Panc1 (cell line): Measurements from ENCODE around the gene RNF149. TPM values are rescaled to one million over a fixed set of nuclear protein-coding genes. Genes with fewer than 3 reads are reported as not detected.
A peak's percentile ranks its signal among the peaks of the same experiment; 100 is the strongest.

Experiments used
- ATAC-seq: fragments of 200-7000 bp; cut with Tn5 transposase; 2 replicates; pipeline ENCODE4 v1.9.1; 2020; ENCODE audit warnings: mild to moderate bottlenecking, moderate library complexity
- BruUV-seq: library from RNA; stranded (reverse); fragments of 400-500 nt; replicated peaks from 2 replicates; lab custom pipeline; 2021; lab: Mats Ljungman, UMichigan
- CTCF ChIA-PET: fragments of 300-600 bp; sonication (Branson Sonifier 250); formaldehyde crosslinking; loops from one replicate; lab custom pipeline; 2022; ENCODE audit warnings: antibody characterized with exemption; lab: Charles Lee
- POLR2A ChIA-PET: fragments of 300-600 bp; sonication (Branson Sonifier 250); formaldehyde crosslinking; loops from one replicate; lab custom pipeline; 2022; ENCODE audit warnings: antibody characterized with exemption; lab: Charles Lee
- DNase-seq: peaks from one replicate; pipeline ENCODE4 v3.0.0-alpha.2; 2010; ENCODE audit warnings: low read depth, low spot score
- H3K27ac ChIP-seq: 2 replicates; pipeline ENCODE4 v1.5.1; 2011; ENCODE audit warnings: mild to moderate bottlenecking, low read length, inconsistent platforms
- H3K27me3 ChIP-seq: fragments of 200-500 bp; sonication (Bioruptor generic); 2 replicates; pipeline ENCODE4 v1.6.0; 2014; ENCODE audit warnings: low read length, inconsistent platforms; ENCODE audit not compliant: control insufficient read depth, insufficient read depth
- H3K36me3 ChIP-seq: fragments of 200-500 bp; sonication (Bioruptor generic); 2 replicates; pipeline ENCODE4 v1.5.1; 2014; ENCODE audit warnings: inconsistent platforms, mild to moderate bottlenecking, low read length, moderate library complexity; ENCODE audit not compliant: control insufficient read depth, insufficient read depth
- H3K4me1 ChIP-seq: 2 replicates; pipeline ENCODE4 v1.5.1; 2011; ENCODE audit warnings: inconsistent platforms, mild to moderate bottlenecking, low read length, moderate library complexity; ENCODE audit not compliant: control insufficient read depth, insufficient read depth
- H3K4me3 ChIP-seq, 2 experiments: 2 replicates each; pipeline ENCODE4 v1.5.1; 2011 to 2012; ENCODE audit warnings: low read depth in 2 of 2, low read length in 2 of 2, mild to moderate bottlenecking in 2 of 2, inconsistent platforms in 1 of 2, moderate library complexity in 1 of 2
- H3K9me3 ChIP-seq: fragments of 200-500 bp; sonication (Bioruptor generic); 2 replicates; pipeline ENCODE4 v1.5.1; 2014; ENCODE audit warnings: low read depth, mild to moderate bottlenecking, inconsistent platforms, low read length, moderate library complexity; ENCODE audit not compliant: control insufficient read depth, insufficient read depth
- CTCF ChIP-seq: fragments of 450-650 bp; IDR thresholded peaks from 2 replicates; pipeline ENCODE4 v1.5.1; 2017; ENCODE audit warnings: mild to moderate bottlenecking
- POLR2AphosphoS5 ChIP-seq: IDR thresholded peaks from 2 replicates; pipeline ENCODE4 v1.6.1; 2012; ENCODE audit warnings: mild to moderate bottlenecking, low read depth, low read length, moderate library complexity
- REST ChIP-seq, 2 experiments: IDR thresholded peaks; 2 replicates each; pipeline ENCODE4 v1.6.1; 2011 to 2012; ENCODE audit warnings: low read depth in 2 of 2, control low read depth in 1 of 2, low read length in 1 of 2, mild to moderate bottlenecking in 1 of 2, moderate library complexity in 1 of 2; ENCODE audit not compliant: insufficient read depth in 1 of 2
- SIN3A ChIP-seq: IDR thresholded peaks from 2 replicates; pipeline ENCODE4 v1.6.1; 2012; ENCODE audit warnings: low read depth, mild to moderate bottlenecking, low read length, moderate library complexity, borderline replicate concordance; ENCODE audit not compliant: insufficient read depth
- TCF7L2 ChIP-seq: IDR thresholded peaks from 2 replicates; pipeline ENCODE4 v1.6.1; 2011; ENCODE audit warnings: mild to moderate bottlenecking, low read depth, low read length, inconsistent platforms
- in situ Hi-C: cut with HindIII; loops from 2 replicates; pipeline ENCODE4 v1.10.0; 2016; ENCODE audit warnings: low sequenced_read_pairs, low pct_unique_long_range_greater_than_20kb
- intact Hi-C: fragments of 100-400 bp; cut with micrococcal nuclease; formaldehyde crosslinking; loops from one replicate; pipeline ENCODE4 v1.10.0; 2022; ENCODE audit not compliant: unreplicated experiment
- total RNA-seq: library from RNA; stranded (reverse); gene quantifications from one replicate; pipeline ENCODE4 v1.2.1, GENCODE V29; 2021; ENCODE audit not compliant: unreplicated experiment

The RNF149 gene
- total RNA-seq, 1 experiment from 2014 or later = 29.9 TPM

GRCh38 chr2:101331202-101331601, 22.7 kb upstream of the RNF149 start:
- BruUV-seq = no TSS peak
- no peak overlapping the region for H3K4me3 ChIP-seq
- CTCF ChIA-PET = no interaction called here
- H3K4me1 ChIP-seq = no peaks in the 10 kb centered on the region
- TF ChIP-seq CTCF (no peak), SIN3A (no peak), TCF7L2 (no peak), POLR2AphosphoS5 (no peak), REST (IDR thresholded peaks at IDR 0.05; ENCODE audit: insufficient read depth in 1 of 2, low read depth in 2 of 2, low read length in 1 of 2) (no peak)
- no peaks in the 10 kb centered on the region for H3K27me3 ChIP-seq
- POLR2A ChIA-PET = no interaction called here
- no peaks in the 10 kb centered on the region for H3K9me3 ChIP-seq
- intact Hi-C loops (no loop called here), in situ Hi-C loops (no loop called here)
- no peak overlapping the region for H3K27ac ChIP-seq
- ATAC-seq (no peak), DNase-seq (no peak)
- H3K36me3 ChIP-seq = no peaks in the 10 kb centered on the region

- H3K27ac ChIP-seq = no peak overlapping the region
Measured at GRCh38 chr2:101330253-101330933, 21.9 kb upstream of the RNF149 start.

More at GRCh38 chr2:101330253-101330933, 21.9 kb upstream of the RNF149 start:
- POLR2A ChIA-PET = no interaction called here
- in situ Hi-C loops = no loop called here
- intact Hi-C loops = no loop called here
- Histone ChIP-seq H3K27me3 (no peaks in the 10 kb centered on the region), H3K4me3 (no peak overlapping the region), H3K36me3 (no peaks in the 10 kb centered on the region), H3K9me3 (no peaks in the 10 kb centered on the region), H3K4me1 (no peaks in the 10 kb centered on the region)
- DNase-seq (no peak), ATAC-seq (peak; percentile 34; the same call in 1 of the 2 replicates)
- CTCF ChIA-PET = no interaction called here
- no peak for TF ChIP-seq REST (IDR thresholded peaks at IDR 0.05; ENCODE audit: insufficient read depth in 1 of 2, low read depth in 2 of 2, low read length in 1 of 2)
- TF ChIP-seq SIN3A = no peak
- TF ChIP-seq TCF7L2 = no peak
- TF ChIP-seq POLR2AphosphoS5 = no peak
- TF ChIP-seq CTCF = no peak
- no TSS peak for BruUV-seq
